NCI-H1048 (cell line): ENCODE data around the gene ITPK1.

Experiments used
- DNase-seq: peaks from one replicate; lab custom pipeline; 2025; lab: John Stamatoyannopoulos, UW

ITPK1 gene

GRCh38 chr14:92888896-92889295 lies 226.8 kb downstream of the ITPK1 start:
- DNase-seq: no peak

GRCh38 chr14:92887157-92887556 lies 228.6 kb downstream of the ITPK1 start:
- DNase-seq: no peak
